Activated CD8-positive, alpha-beta memory T cell treated with anti-CD3 and anti-CD28 coated beads for 48 hours (primary cell): ENCODE measurements around the gene ISCU.
"Not testable (repeated sequence)": the region's sequence is repeated elsewhere in the genome, so short reads cannot be mapped to it uniquely, and the experiment has no call there.

Source experiments
- DNase-seq, 3 experiments: peaks; one replicate each; pipeline ENCODE4 v3.0.0-alpha.2; 2020; ENCODE audit warnings: low read depth in 2 of 3, low spot score in 2 of 3

The ISCU gene

GRCh38 chr12:108586306-108586705 lies 23.9 kb downstream of the ISCU start:
- no peak for DNase-seq

GRCh38 chr12:108587826-108588225 lies 25.4 kb downstream of the ISCU start:
- DNase-seq = no peak

GRCh38 chr12:108589028-108589839 lies 26.8 kb downstream of the ISCU start:
- no peak for DNase-seq

- DNase-seq = no peak
Measured at GRCh38 chr12:108589840-108590229, 27.4 kb downstream of the ISCU start.

- not testable (repeated sequence) for DNase-seq
Measured at GRCh38 chr12:108590463-108590862, 28.1 kb downstream of the ISCU start.

GRCh38 chr12:108591267-108591980 lies 29.0 kb downstream of the ISCU start:
- DNase-seq = no peak

- no peak for DNase-seq
Measured at GRCh38 chr12:108592033-108592909, 29.9 kb downstream of the ISCU start.

GRCh38 chr12:108594323-108594903 lies 32.0 kb downstream of the ISCU start:
- DNase-seq = no peak

- no peak for DNase-seq
Measured at GRCh38 chr12:108594960-108595710, 32.7 kb downstream of the ISCU start.

GRCh38 chr12:108595711-108596647 lies 33.6 kb downstream of the ISCU start:
- DNase-seq = no peak

- DNase-seq = no peak
Measured at GRCh38 chr12:108596854-108597558, 34.6 kb downstream of the ISCU start.

- no peak for DNase-seq
Measured at GRCh38 chr12:108597559-108598471, 35.4 kb downstream of the ISCU start, which contains the start of gene TMEM119. Gene TMEM119 (minus strand): TSS chr12:108598084. CDS start chr12:108592383, 5,701 bp downstream.

GRCh38 chr12:108598553-108599250 lies 36.3 kb downstream of the ISCU start:
- no peak for DNase-seq

- no peak for DNase-seq
Measured at GRCh38 chr12:108599541-108599940, 37.1 kb downstream of the ISCU start.

- no peak for DNase-seq
Measured at GRCh38 chr12:108599948-108600701, 37.7 kb downstream of the ISCU start.

GRCh38 chr12:108600702-108601007 lies 38.3 kb downstream of the ISCU start:
- no peak for DNase-seq
